ENCODE data around the gene GID4.

The GID4 gene

GRCh38 chr17:18017958-18018357, 21.2 kb upstream of the GID4 start:
- Histone ChIP-seq H3K4me1 (ENCODE audit: insufficient read depth, low read length) (no peaks in the 10 kb centered on the region), H3K9me3 (ENCODE audit: insufficient read depth, low read length, severe bottlenecking) (no peaks in the 10 kb centered on the region), H3K4me2 (ENCODE audit: insufficient read depth, low read length) (no peak overlapping the region), H2AFZ (ENCODE audit: low read depth, low read length) (no peak overlapping the region), H3K79me2 (ENCODE audit: insufficient read depth, low read length) (no peaks in the 10 kb centered on the region), H3K27ac (ENCODE audit: low read length) (no peak overlapping the region), H3K9ac (ENCODE audit: low read depth, low read length) (no peak overlapping the region), H3K36me3 (ENCODE audit: insufficient read depth, low read length) (peaks cover 46% of the 10 kb centered on the region), H3K4me3 (ENCODE audit: low read depth in 1 of 2, low read length in 2 of 2) (no peak overlapping the region), H3K27me3 (ENCODE audit: insufficient read depth, low read length, poor library complexity) (no peaks in the 10 kb centered on the region), H4K20me1 (ENCODE audit: insufficient read depth, low read length) (no peaks in the 10 kb centered on the region)
- DNase-seq: no peak
- no peak for ATAC-seq (ENCODE audit: insufficient read depth, low read depth)
- no peak for TF ChIP-seq CTCF (IDR thresholded peaks at IDR 0.05; ENCODE audit: borderline replicate concordance, extremely low read depth, low read length, poor library complexity, severe bottlenecking)
- TF ChIP-seq EZH2 (IDR thresholded peaks at IDR 0.05; ENCODE audit: borderline replicate concordance, low read depth, low read length, severe bottlenecking): no peak

- Histone ChIP-seq H3K36me3 (ENCODE audit: insufficient read depth, low read length) (peaks cover 46% of the 10 kb centered on the region), H4K20me1 (ENCODE audit: insufficient read depth, low read length) (no peaks in the 10 kb centered on the region), H3K4me2 (ENCODE audit: insufficient read depth, low read length) (no peak overlapping the region), H3K4me1 (ENCODE audit: insufficient read depth, low read length) (no peaks in the 10 kb centered on the region), H3K4me3 (ENCODE audit: low read depth in 1 of 2, low read length in 2 of 2) (no peak overlapping the region), H2AFZ (ENCODE audit: low read depth, low read length) (no peak overlapping the region), H3K9me3 (ENCODE audit: insufficient read depth, low read length, severe bottlenecking) (no peaks in the 10 kb centered on the region), H3K79me2 (ENCODE audit: insufficient read depth, low read length) (no peaks in the 10 kb centered on the region), H3K9ac (ENCODE audit: low read depth, low read length) (no peak overlapping the region), H3K27ac (ENCODE audit: low read length) (no peak overlapping the region), H3K27me3 (ENCODE audit: insufficient read depth, low read length, poor library complexity) (no peaks in the 10 kb centered on the region)
- no peak for ATAC-seq (ENCODE audit: insufficient read depth, low read depth)
- no peak for DNase-seq
- no peak for TF ChIP-seq EZH2 (IDR thresholded peaks at IDR 0.05; ENCODE audit: borderline replicate concordance, low read depth, low read length, severe bottlenecking)
- no peak for TF ChIP-seq CTCF (IDR thresholded peaks at IDR 0.05; ENCODE audit: borderline replicate concordance, extremely low read depth, low read length, poor library complexity, severe bottlenecking)
These were observed 20.7 kb upstream of the GID4 start for GRCh38 chr17:18018411-18018921.

- no peak overlapping the region for H3K4me3 ChIP-seq (ENCODE audit: low read depth in 1 of 2, low read length in 2 of 2)
- H2AFZ ChIP-seq (ENCODE audit: low read depth, low read length): no peak overlapping the region
- ATAC-seq (ENCODE audit: insufficient read depth, low read depth) (no peak), DNase-seq (no peak)
- no peak overlapping the region for H3K27ac ChIP-seq (ENCODE audit: low read length)
- no peak overlapping the region for H3K4me2 ChIP-seq (ENCODE audit: insufficient read depth, low read length)
- no peaks in the 10 kb centered on the region for H3K27me3 ChIP-seq (ENCODE audit: insufficient read depth, low read length, poor library complexity)
- peaks cover 51% of the 10 kb centered on the region for H3K36me3 ChIP-seq (ENCODE audit: insufficient read depth, low read length)
- no peaks in the 10 kb centered on the region for H4K20me1 ChIP-seq (ENCODE audit: insufficient read depth, low read length)
- TF ChIP-seq EZH2 (IDR thresholded peaks at IDR 0.05; ENCODE audit: borderline replicate concordance, low read depth, low read length, severe bottlenecking): no peak
- no peak for TF ChIP-seq CTCF (IDR thresholded peaks at IDR 0.05; ENCODE audit: borderline replicate concordance, extremely low read depth, low read length, poor library complexity, severe bottlenecking)
- H3K9ac ChIP-seq (ENCODE audit: low read depth, low read length): no peak overlapping the region
- no peaks in the 10 kb centered on the region for H3K4me1 ChIP-seq (ENCODE audit: insufficient read depth, low read length)
- no peaks in the 10 kb centered on the region for H3K9me3 ChIP-seq (ENCODE audit: insufficient read depth, low read length, severe bottlenecking)
- H3K79me2 ChIP-seq (ENCODE audit: insufficient read depth, low read length): no peaks in the 10 kb centered on the region
These were observed 19.4 kb upstream of the GID4 start for GRCh38 chr17:18019838-18020154.

GRCh38 chr17:18020971-18021370, 18.2 kb upstream of the GID4 start:
- Histone ChIP-seq H3K9ac (ENCODE audit: low read depth, low read length) (no peak overlapping the region), H3K27me3 (ENCODE audit: insufficient read depth, low read length, poor library complexity) (no peaks in the 10 kb centered on the region), H4K20me1 (ENCODE audit: insufficient read depth, low read length) (0 out of 2 replicates have a peak, but pooled peaks cover 3% of the 10 kb centered on the region), H3K9me3 (ENCODE audit: insufficient read depth, low read length, severe bottlenecking) (no peaks in the 10 kb centered on the region), H3K36me3 (ENCODE audit: insufficient read depth, low read length) (peaks cover 51% of the 10 kb centered on the region), H3K4me3 (ENCODE audit: low read depth in 1 of 2, low read length in 2 of 2) (no peak overlapping the region), H3K79me2 (ENCODE audit: insufficient read depth, low read length) (no peaks in the 10 kb centered on the region), H3K4me1 (ENCODE audit: insufficient read depth, low read length) (no peaks in the 10 kb centered on the region), H2AFZ (ENCODE audit: low read depth, low read length) (no peak overlapping the region), H3K4me2 (ENCODE audit: insufficient read depth, low read length) (no peak overlapping the region), H3K27ac (ENCODE audit: low read length) (no peak overlapping the region)
- ATAC-seq (ENCODE audit: insufficient read depth, low read depth): no peak
- DNase-seq: no peak
- TF ChIP-seq CTCF (IDR thresholded peaks at IDR 0.05; ENCODE audit: borderline replicate concordance, extremely low read depth, low read length, poor library complexity, severe bottlenecking) (no peak), EZH2 (IDR thresholded peaks at IDR 0.05; ENCODE audit: borderline replicate concordance, low read depth, low read length, severe bottlenecking) (no peak)

Data from DND-41 (cell line).